Stomach (tissue), 4 donors: ENCODE data around the gene MCCC2.

Source experiments
- CTCF ChIP-seq, 7 experiments: fragments of 450-650 bp in 4 of 7; fragments of 200-600 bp in 3 of 7; sonication (generic) in 3 of 7; IDR thresholded peaks; one replicate each; pipeline ENCODE4 v1.5.1; 2016 to 2019; ENCODE audit warnings: antibody characterized with exemption in 7 of 7, control low read depth in 2 of 7, mild to moderate bottlenecking in 1 of 7
- POLR2A ChIP-seq, 4 donors: fragments of 450-650 bp; IDR thresholded peaks; one replicate each; pipeline ENCODE4 v1.6.1; 2016; ENCODE audit warnings: antibody characterized with exemption in 4 of 4, control low read depth in 2 of 4, mild to moderate bottlenecking in 1 of 4, moderate library complexity in 1 of 4
- POLR2AphosphoS5 ChIP-seq, 3 donors: sonication (generic); formaldehyde crosslinking; IDR thresholded peaks; one replicate each; pipeline ENCODE4 v1.6.1; 2016; ENCODE audit warnings: antibody characterized with exemption in 3 of 3

- TF ChIP-seq CTCF (IDR thresholded peaks at IDR 0.05) (no peak), POLR2A (IDR thresholded peaks at IDR 0.05) (no peak), POLR2AphosphoS5 (IDR thresholded peaks at IDR 0.05) (no peak)
Measured at GRCh38 chr5:71693828-71694427, 106.8 kb downstream of the MCCC2 start.
